HepG2 (cell line): ENCODE results near the gene LAMC3. TPM values are rescaled to one million over a fixed set of nuclear protein-coding genes. Genes with fewer than 3 reads are reported as not detected.

Source experiments
- ESRRA ChIP-seq: sonication (generic); formaldehyde crosslinking; IDR thresholded peaks from 2 replicates; pipeline ENCODE4 v1.5.1; 2020; ENCODE audit warnings: mild to moderate bottlenecking, low read depth, missing genetic modification reagents
- FOXA3 ChIP-seq: IDR thresholded peaks from 2 replicates; pipeline ENCODE4 v1.6.1; 2016; ENCODE audit warnings: missing genetic modification reagents, missing compliant biosample characterization
- HDAC2 ChIP-seq: sonication (generic); formaldehyde crosslinking; IDR thresholded peaks from 2 replicates; pipeline ENCODE4 v1.4.0; 2020; ENCODE audit warnings: missing genetic modification reagents
- HNF4A ChIP-seq: sonication (generic); formaldehyde crosslinking; IDR thresholded peaks from 2 replicates; pipeline ENCODE4 v1.4.0; 2020; ENCODE audit warnings: missing genetic modification reagents
- NAIF1 ChIP-seq: sonication (generic); formaldehyde crosslinking; IDR thresholded peaks from 2 replicates; pipeline ENCODE4 v1.5.0; 2020; ENCODE audit warnings: mild to moderate bottlenecking, missing genetic modification reagents, borderline replicate concordance
- POGZ ChIP-seq: sonication (generic); formaldehyde crosslinking; IDR thresholded peaks from 2 replicates; pipeline ENCODE4 v1.4.0; 2020; ENCODE audit warnings: mild to moderate bottlenecking, missing genetic modification reagents
- XBP1 ChIP-seq: sonication (generic); formaldehyde crosslinking; IDR thresholded peaks from 2 replicates; pipeline ENCODE4 v1.5.0; 2020; ENCODE audit warnings: missing genetic modification reagents
- ZNF777 ChIP-seq: sonication (generic); formaldehyde crosslinking; IDR thresholded peaks from 2 replicates; pipeline ENCODE4 v1.4.0; 2020; ENCODE audit warnings: missing genetic modification reagents
- ZNF781 ChIP-seq: sonication (generic); formaldehyde crosslinking; IDR thresholded peaks from 2 replicates; pipeline ENCODE4 v1.5.1; 2020; ENCODE audit warnings: borderline replicate concordance, mild to moderate bottlenecking, missing genetic modification reagents; ENCODE audit errors: not compliant biosample characterization
- polyA plus RNA-seq, 8 experiments: library from polyadenylated mRNA; depleted of rRNA in 3 of 8; stranded (reverse) in 7 of 8; unstranded in 1 of 8; fragments of >200 nt; fragmentation: Illumina TruSeq in 4 of 8; extraction: Trizol in 4 of 8; gene quantifications; 2 replicates each; pipeline versions ENCODE4 v1.2.1 to v1.2.3, GENCODE V29; 2011 to 2016; ENCODE audit warnings: low read depth in 4 of 8, missing spikeins in 1 of 8, mixed read lengths in 1 of 8; ENCODE audit not compliant: insufficient read depth in 1 of 8
- total RNA-seq, 5 experiments: library from RNA; depleted of rRNA; stranded (reverse); fragments of >200 nt; fragmentation: Illumina TruSeq; extraction: Trizol; gene quantifications; 2 replicates each; pipeline ENCODE4 v1.2.3, GENCODE V29; 2016; ENCODE audit warnings: low read depth in 1 of 5
- TF ChIP-seq, protein P1 (sequence below): sonication (generic); formaldehyde crosslinking; IDR thresholded peaks from 2 replicates; pipeline ENCODE4 v1.4.0; 2020; ENCODE audit warnings: missing genetic modification reagents, borderline replicate concordance
- TF ChIP-seq, protein P2 (sequence below): sonication (generic); formaldehyde crosslinking; IDR thresholded peaks from 2 replicates; pipeline ENCODE4 v1.5.1; 2020; ENCODE audit warnings: mild to moderate bottlenecking, missing genetic modification reagents, moderate library complexity
- TF ChIP-seq, protein P3 (sequence below): sonication (generic); formaldehyde crosslinking; IDR thresholded peaks from 2 replicates; pipeline ENCODE4 v1.5.1; 2020; ENCODE audit warnings: mild to moderate bottlenecking, missing genetic modification reagents
- TF ChIP-seq, protein P4 (sequence below): sonication (generic); formaldehyde crosslinking; IDR thresholded peaks from 2 replicates; pipeline ENCODE4 v1.4.0; 2020; ENCODE audit warnings: missing genetic modification reagents
- TF ChIP-seq, protein P5 (sequence below): sonication (generic); formaldehyde crosslinking; IDR thresholded peaks from 2 replicates; pipeline ENCODE4 v1.4.0; 2020; ENCODE audit warnings: mild to moderate bottlenecking, low read depth, missing genetic modification reagents

Gene LAMC3
- total and polyA plus RNA-seq, 2 of the 13 experiments (the other 11 are each of a cell fraction or from before 2014, with no cell fraction given), result 0.07 to 0.57 TPM

DNA sequence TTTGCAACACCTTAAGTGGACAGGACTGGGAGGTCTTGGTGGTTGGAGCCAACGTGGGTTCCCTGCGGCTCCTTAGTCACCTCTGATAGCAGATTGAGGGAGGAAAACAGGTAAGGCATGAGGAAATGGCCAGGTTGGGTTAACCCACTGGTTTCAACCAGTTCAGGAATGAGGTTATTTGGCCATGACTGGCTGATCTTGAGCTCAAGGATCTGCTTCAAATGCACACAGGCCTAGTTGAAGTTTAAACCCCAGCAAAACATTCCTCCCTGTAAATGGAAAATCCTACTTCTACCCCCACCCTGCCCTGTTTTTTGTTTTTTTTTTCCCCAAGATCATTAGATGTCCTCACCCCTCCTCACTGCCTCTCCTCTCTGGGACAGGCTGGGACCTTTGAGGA, 113.2 kb downstream of the LAMC3 start (continued):
- TF ChIP-seq ESRRA (no peak), XBP1 (no peak), HNF4A (CRISPR knock-in tag) (peak; percentile 54), NAIF1 (no peak), FOXA3 (CRISPR knock-in tag) (no peak; the same call in 1 of the 2 replicates), ZNF777 (CRISPR knock-in tag) (no peak), HDAC2 (CRISPR knock-in tag) (peak; percentile 26; the same call in 1 of the 2 replicates), ZNF781 (no peak), POGZ (no peak)
- TF ChIP-seq, protein P1, sequence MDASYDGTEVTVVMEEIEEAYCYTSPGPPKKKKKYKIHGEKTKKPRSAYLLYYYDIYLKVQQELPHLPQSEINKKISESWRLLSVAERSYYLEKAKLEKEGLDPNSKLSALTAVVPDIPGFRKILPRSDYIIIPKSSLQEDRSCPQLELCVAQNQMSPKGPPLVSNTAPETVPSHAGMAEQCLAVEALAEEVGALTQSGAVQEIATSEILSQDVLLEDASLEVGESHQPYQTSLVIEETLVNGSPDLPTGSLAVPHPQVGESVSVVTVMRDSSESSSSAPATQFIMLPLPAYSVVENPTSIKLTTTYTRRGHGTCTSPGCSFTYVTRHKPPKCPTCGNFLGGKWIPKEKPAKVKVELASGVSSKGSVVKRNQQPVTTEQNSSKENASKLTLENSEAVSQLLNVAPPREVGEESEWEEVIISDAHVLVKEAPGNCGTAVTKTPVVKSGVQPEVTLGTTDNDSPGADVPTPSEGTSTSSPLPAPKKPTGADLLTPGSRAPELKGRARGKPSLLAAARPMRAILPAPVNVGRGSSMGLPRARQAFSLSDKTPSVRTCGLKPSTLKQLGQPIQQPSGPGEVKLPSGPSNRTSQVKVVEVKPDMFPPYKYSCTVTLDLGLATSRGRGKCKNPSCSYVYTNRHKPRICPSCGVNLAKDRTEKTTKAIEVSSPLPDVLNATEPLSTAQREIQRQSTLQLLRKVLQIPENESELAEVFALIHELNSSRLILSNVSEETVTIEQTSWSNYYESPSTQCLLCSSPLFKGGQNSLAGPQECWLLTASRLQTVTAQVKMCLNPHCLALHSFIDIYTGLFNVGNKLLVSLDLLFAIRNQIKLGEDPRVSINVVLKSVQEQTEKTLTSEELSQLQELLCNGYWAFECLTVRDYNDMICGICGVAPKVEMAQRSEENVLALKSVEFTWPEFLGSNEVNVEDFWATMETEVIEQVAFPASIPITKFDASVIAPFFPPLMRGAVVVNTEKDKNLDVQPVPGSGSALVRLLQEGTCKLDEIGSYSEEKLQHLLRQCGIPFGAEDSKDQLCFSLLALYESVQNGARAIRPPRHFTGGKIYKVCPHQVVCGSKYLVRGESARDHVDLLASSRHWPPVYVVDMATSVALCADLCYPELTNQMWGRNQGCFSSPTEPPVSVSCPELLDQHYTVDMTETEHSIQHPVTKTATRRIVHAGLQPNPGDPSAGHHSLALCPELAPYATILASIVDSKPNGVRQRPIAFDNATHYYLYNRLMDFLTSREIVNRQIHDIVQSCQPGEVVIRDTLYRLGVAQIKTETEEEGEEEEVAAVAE, result no peak
- TF ChIP-seq, protein P2, sequence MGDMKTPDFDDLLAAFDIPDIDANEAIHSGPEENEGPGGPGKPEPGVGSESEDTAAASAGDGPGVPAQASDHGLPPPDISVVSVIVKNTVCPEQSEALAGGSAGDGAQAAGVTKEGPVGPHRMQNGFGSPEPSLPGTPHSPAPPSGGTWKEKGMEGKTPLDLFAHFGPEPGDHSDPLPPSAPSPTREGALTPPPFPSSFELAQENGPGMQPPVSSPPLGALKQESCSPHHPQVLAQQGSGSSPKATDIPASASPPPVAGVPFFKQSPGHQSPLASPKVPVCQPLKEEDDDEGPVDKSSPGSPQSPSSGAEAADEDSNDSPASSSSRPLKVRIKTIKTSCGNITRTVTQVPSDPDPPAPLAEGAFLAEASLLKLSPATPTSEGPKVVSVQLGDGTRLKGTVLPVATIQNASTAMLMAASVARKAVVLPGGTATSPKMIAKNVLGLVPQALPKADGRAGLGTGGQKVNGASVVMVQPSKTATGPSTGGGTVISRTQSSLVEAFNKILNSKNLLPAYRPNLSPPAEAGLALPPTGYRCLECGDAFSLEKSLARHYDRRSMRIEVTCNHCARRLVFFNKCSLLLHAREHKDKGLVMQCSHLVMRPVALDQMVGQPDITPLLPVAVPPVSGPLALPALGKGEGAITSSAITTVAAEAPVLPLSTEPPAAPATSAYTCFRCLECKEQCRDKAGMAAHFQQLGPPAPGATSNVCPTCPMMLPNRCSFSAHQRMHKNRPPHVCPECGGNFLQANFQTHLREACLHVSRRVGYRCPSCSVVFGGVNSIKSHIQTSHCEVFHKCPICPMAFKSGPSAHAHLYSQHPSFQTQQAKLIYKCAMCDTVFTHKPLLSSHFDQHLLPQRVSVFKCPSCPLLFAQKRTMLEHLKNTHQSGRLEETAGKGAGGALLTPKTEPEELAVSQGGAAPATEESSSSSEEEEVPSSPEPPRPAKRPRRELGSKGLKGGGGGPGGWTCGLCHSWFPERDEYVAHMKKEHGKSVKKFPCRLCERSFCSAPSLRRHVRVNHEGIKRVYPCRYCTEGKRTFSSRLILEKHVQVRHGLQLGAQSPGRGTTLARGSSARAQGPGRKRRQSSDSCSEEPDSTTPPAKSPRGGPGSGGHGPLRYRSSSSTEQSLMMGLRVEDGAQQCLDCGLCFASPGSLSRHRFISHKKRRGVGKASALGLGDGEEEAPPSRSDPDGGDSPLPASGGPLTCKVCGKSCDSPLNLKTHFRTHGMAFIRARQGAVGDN (CRISPR knock-in tag), result no peak
- TF ChIP-seq, protein P3, sequence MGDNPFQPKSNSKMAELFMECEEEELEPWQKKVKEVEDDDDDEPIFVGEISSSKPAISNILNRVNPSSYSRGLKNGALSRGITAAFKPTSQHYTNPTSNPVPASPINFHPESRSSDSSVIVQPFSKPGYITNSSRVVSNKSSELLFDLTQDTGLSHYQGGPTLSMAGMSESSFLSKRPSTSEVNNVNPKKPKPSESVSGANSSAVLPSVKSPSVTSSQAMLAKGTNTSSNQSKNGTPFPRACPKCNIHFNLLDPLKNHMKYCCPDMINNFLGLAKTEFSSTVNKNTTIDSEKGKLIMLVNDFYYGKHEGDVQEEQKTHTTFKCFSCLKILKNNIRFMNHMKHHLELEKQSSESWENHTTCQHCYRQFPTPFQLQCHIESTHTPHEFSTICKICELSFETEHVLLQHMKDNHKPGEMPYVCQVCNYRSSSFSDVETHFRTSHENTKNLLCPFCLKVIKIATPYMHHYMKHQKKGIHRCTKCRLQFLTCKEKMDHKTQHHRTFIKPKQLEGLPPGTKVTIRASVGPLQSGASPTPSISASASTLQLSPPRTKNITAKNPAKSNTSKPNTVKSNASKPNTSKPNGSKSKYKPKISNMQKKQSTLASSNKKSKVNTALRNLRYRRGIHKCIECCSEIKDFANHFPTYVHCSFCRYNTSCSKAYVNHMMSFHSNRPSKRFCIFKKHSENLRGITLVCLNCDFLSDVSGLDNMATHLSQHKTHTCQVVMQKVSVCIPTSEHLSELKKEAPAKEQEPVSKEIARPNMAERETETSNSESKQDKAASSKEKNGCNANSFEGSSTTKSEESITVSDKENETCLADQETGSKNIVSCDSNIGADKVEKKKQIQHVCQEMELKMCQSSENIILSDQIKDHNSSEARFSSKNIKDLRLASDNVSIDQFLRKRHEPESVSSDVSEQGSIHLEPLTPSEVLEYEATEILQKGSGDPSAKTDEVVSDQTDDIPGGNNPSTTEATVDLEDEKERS (CRISPR knock-in tag), result no peak
- TF ChIP-seq, protein P4, sequence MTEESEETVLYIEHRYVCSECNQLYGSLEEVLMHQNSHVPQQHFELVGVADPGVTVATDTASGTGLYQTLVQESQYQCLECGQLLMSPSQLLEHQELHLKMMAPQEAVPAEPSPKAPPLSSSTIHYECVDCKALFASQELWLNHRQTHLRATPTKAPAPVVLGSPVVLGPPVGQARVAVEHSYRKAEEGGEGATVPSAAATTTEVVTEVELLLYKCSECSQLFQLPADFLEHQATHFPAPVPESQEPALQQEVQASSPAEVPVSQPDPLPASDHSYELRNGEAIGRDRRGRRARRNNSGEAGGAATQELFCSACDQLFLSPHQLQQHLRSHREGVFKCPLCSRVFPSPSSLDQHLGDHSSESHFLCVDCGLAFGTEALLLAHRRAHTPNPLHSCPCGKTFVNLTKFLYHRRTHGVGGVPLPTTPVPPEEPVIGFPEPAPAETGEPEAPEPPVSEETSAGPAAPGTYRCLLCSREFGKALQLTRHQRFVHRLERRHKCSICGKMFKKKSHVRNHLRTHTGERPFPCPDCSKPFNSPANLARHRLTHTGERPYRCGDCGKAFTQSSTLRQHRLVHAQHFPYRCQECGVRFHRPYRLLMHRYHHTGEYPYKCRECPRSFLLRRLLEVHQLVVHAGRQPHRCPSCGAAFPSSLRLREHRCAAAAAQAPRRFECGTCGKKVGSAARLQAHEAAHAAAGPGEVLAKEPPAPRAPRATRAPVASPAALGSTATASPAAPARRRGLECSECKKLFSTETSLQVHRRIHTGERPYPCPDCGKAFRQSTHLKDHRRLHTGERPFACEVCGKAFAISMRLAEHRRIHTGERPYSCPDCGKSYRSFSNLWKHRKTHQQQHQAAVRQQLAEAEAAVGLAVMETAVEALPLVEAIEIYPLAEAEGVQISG, result no peak
- TF ChIP-seq, protein P5, sequence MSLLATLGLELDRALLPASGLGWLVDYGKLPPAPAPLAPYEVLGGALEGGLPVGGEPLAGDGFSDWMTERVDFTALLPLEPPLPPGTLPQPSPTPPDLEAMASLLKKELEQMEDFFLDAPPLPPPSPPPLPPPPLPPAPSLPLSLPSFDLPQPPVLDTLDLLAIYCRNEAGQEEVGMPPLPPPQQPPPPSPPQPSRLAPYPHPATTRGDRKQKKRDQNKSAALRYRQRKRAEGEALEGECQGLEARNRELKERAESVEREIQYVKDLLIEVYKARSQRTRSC (CRISPR knock-in tag), result no peak
